SK-N-SH (cell line): ENCODE results near the gene KAT6B. TPM values are rescaled to one million over a fixed set of nuclear protein-coding genes. Genes with fewer than 3 reads are reported as not detected.

ENCODE experiments used
- CTCF ChIA-PET: fragments of 300-600, 350-600 bp; formaldehyde crosslinking; extraction: SDS; loops from one replicate; lab custom pipeline; 2021; lab: Yijun Ruan, JAX
- POLR2A ChIA-PET: fragments of 350-600 bp; sonication (Branson Sonifier 250); formaldehyde crosslinking; extraction: SDS; loops from one replicate; lab custom pipeline; 2020; ENCODE audit warnings: antibody characterized with exemption, inconsistent platforms; lab: Yijun Ruan, JAX
- DNase-seq: peaks from one replicate; pipeline ENCODE4 v3.0.0; 2012
- H2AFZ ChIP-seq: fragments of 200-600 bp; sonication (generic); 2 replicates; pipeline ENCODE4 v1.8.1; 2016; ENCODE audit warnings: antibody characterized with exemption, mild to moderate bottlenecking, low read depth
- H3F3A ChIP-seq: fragments of 200-600 bp; sonication (generic); replicated peaks from 2 replicates; pipeline ENCODE3; 2016; ENCODE audit warnings: antibody characterized with exemption, mild to moderate bottlenecking; ENCODE audit not compliant: insufficient read depth
- H3K27ac ChIP-seq, 2 experiments: fragments of 200-500 bp in 1 of 2; fragments of 200-600 bp in 1 of 2; sonication (Bioruptor generic) in 1 of 2; sonication (generic), shearing (Covaris generic) in 1 of 2; 2 replicates each; pipeline versions ENCODE4 v1.5.1 to v1.6.1; 2014 to 2016; ENCODE audit warnings: low read depth in 2 of 2, inconsistent platforms in 1 of 2, low read length in 1 of 2, mild to moderate bottlenecking in 1 of 2, mixed read lengths in 1 of 2
- H3K27me3 ChIP-seq: fragments of 200-600 bp; sonication (generic), shearing (Covaris generic); 2 replicates; pipeline ENCODE4 v1.6.1; 2016; ENCODE audit warnings: mixed run types; ENCODE audit not compliant: insufficient read depth
- H3K36me3 ChIP-seq, 2 experiments: fragments of 200-500 bp in 1 of 2; fragments of 200-600 bp in 1 of 2; sonication (Bioruptor generic) in 1 of 2; sonication (generic) in 1 of 2; replicated peaks in 1 of 2; 2 replicates each; pipeline versions ENCODE3 to v1.5.1; 2014 to 2016; ENCODE audit warnings: low read length in 1 of 2, mild to moderate bottlenecking in 1 of 2; ENCODE audit not compliant: insufficient read depth in 2 of 2, control insufficient read depth in 1 of 2
- H3K4me1 ChIP-seq, 2 experiments: fragments of 200-500 bp in 1 of 2; fragments of 200-600 bp in 1 of 2; sonication (Bioruptor generic) in 1 of 2; sonication (generic), shearing (Covaris generic) in 1 of 2; 2 replicates each; pipeline versions ENCODE4 v1.5.1 to v1.6.1; 2014 to 2016; ENCODE audit warnings: low read depth in 1 of 2, low read length in 1 of 2, mixed run types in 1 of 2; ENCODE audit not compliant: insufficient read depth in 2 of 2, control insufficient read depth in 1 of 2
- H3K4me2 ChIP-seq: fragments of 200-600 bp; sonication (generic), shearing (Covaris generic); 2 replicates; pipeline ENCODE4 v1.6.1; 2017; ENCODE audit warnings: mixed run types
- H3K4me3 ChIP-seq, 2 experiments: fragments of 200-500 bp in 1 of 2; fragments of 200-600 bp in 1 of 2; sonication (Bioruptor generic) in 1 of 2; sonication (generic), shearing (Covaris generic) in 1 of 2; 2 replicates each; pipeline versions ENCODE4 v1.5.1 to v1.8.1; 2014 to 2016; ENCODE audit warnings: low read depth in 2 of 2, inconsistent platforms in 1 of 2, low read length in 1 of 2, mild to moderate bottlenecking in 1 of 2, mixed read lengths in 1 of 2, moderate library complexity in 1 of 2
- H3K79me2 ChIP-seq: fragments of 200-600 bp; sonication (generic); 2 replicates; pipeline ENCODE4 v1.8.1; 2017; ENCODE audit warnings: mild to moderate bottlenecking; ENCODE audit not compliant: insufficient read depth
- H3K9ac ChIP-seq: fragments of 200-600 bp; sonication (generic); 2 replicates; pipeline ENCODE4 v1.6.1; 2017; ENCODE audit warnings: mixed run types
- H3K9me2 ChIP-seq: fragments of 200-600 bp; sonication (generic); 2 replicates; pipeline ENCODE4 v1.6.1; 2017; ENCODE audit warnings: mixed run types
- H3K9me3 ChIP-seq: fragments of 200-600 bp; sonication (generic); 2 replicates; pipeline ENCODE4 v1.6.1; 2017; ENCODE audit warnings: mixed run types, mild to moderate bottlenecking, moderate library complexity
- H4K20me1 ChIP-seq: fragments of 200-600 bp; sonication (generic); 2 replicates; pipeline ENCODE4 v1.6.1; 2017; ENCODE audit warnings: mild to moderate bottlenecking, mixed run types; ENCODE audit not compliant: insufficient read depth
- CHD2 ChIP-seq: fragments of 150-350 bp; IDR thresholded peaks from 2 replicates; pipeline ENCODE4 v1.6.1; 2018; ENCODE audit warnings: low read length; ENCODE audit not compliant: partially characterized antibody
- FOSL2 ChIP-seq: IDR thresholded peaks from 2 replicates; pipeline ENCODE4 v1.4.0; 2012; ENCODE audit warnings: low read depth, mild to moderate bottlenecking, moderate library complexity, borderline replicate concordance
- RAD21 ChIP-seq: IDR thresholded peaks from 2 replicates; pipeline ENCODE4 v1.6.1; 2012; ENCODE audit warnings: mild to moderate bottlenecking, low read length
- REST ChIP-seq: IDR thresholded peaks from 2 replicates; pipeline ENCODE4 v1.6.1; 2012; ENCODE audit warnings: mild to moderate bottlenecking, low read depth, low read length, moderate library complexity
- RFX5 ChIP-seq: IDR thresholded peaks from 2 replicates; pipeline ENCODE4 v1.6.1; 2012; ENCODE audit warnings: mild to moderate bottlenecking, improper control_type of control experiment, low read length
- TAF1 ChIP-seq: IDR thresholded peaks from 2 replicates; pipeline ENCODE4 v1.6.1; 2012; ENCODE audit warnings: low read depth, mild to moderate bottlenecking, low read length, moderate library complexity, borderline replicate concordance
- TEAD4 ChIP-seq: IDR thresholded peaks from 2 replicates; pipeline ENCODE4 v1.4.0; 2012; ENCODE audit warnings: mild to moderate bottlenecking, borderline replicate concordance; ENCODE audit not compliant: insufficient read depth
- YY1 ChIP-seq: IDR thresholded peaks from 2 replicates; pipeline ENCODE4 v1.4.0; 2012; ENCODE audit warnings: low read depth, mild to moderate bottlenecking
- WGBS: methylation state at CpG from one replicate; pipeline ENCODE4 v1.1.6; 2017; ENCODE audit warnings: low lambda C conversion rate; 5-methylcytosine and 5-hydroxymethylcytosine counted together
- polyA plus RNA-seq, 3 experiments: library from polyadenylated mRNA; depleted of rRNA; stranded (reverse); fragments of >200 nt; gene quantifications; 2 replicates each; pipeline ENCODE4 v1.2.3, GENCODE V29; 2012
- TF ChIP-seq, protein P1 (sequence below): IDR thresholded peaks from 2 replicates; pipeline ENCODE4 v1.4.0; 2012; ENCODE audit warnings: low read depth, borderline replicate concordance

Gene KAT6B
- polyA plus RNA-seq, 1 of the 3 experiments (the other 2 are of a cell fraction): 4.3 TPM

- TF ChIP-seq REST: no peak
- no peak for TF ChIP-seq TAF1
- TF ChIP-seq YY1: no peak
- no peak for TF ChIP-seq RFX5
- TF ChIP-seq FOSL2: no peak
Observed at GRCh38 chr10:74982634-74982982, 156.2 kb downstream of the KAT6B start (continued).

GRCh38 chr10:74983383-74983782 is 157.0 kb downstream of the KAT6B start:
- H3K36me3 ChIP-seq: peaks cover 41 to 51% of the 10 kb centered on the region in 2 experiments
- no peak overlapping the region for H3K9ac ChIP-seq
- H3F3A ChIP-seq: no peaks in the 10 kb centered on the region
- H3K27me3 ChIP-seq: no peaks in the 10 kb centered on the region
- no peaks in the 10 kb centered on the region for H3K9me3 ChIP-seq
- no peaks in the 10 kb centered on the region for H3K9me2 ChIP-seq
- H3K4me3 ChIP-seq: no peak overlapping the region
- no peak for TF ChIP-seq CHD2
- TF ChIP-seq, protein P1, sequence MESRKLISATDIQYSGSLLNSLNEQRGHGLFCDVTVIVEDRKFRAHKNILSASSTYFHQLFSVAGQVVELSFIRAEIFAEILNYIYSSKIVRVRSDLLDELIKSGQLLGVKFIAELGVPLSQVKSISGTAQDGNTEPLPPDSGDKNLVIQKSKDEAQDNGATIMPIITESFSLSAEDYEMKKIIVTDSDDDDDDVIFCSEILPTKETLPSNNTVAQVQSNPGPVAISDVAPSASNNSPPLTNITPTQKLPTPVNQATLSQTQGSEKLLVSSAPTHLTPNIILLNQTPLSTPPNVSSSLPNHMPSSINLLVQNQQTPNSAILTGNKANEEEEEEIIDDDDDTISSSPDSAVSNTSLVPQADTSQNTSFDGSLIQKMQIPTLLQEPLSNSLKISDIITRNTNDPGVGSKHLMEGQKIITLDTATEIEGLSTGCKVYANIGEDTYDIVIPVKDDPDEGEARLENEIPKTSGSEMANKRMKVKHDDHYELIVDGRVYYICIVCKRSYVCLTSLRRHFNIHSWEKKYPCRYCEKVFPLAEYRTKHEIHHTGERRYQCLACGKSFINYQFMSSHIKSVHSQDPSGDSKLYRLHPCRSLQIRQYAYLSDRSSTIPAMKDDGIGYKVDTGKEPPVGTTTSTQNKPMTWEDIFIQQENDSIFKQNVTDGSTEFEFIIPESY: no peak
- TF ChIP-seq RAD21: no peak
- no peak for TF ChIP-seq TEAD4
- POLR2A ChIA-PET: interaction anchor here (0.6 kb wide), 1 partner anchor 157 kb away, joined by 3 read pairs; the partner anchor contains the start of gene KAT6B
- H4K20me1 ChIP-seq: no peaks in the 10 kb centered on the region
- 100% methylated on average over 2 of the region's 2 CpGs for WGBS
- H3K27ac ChIP-seq: no peak overlapping the region
- H3K4me2 ChIP-seq: no peak overlapping the region
- H3K4me1 ChIP-seq: peaks cover 0 to under 1% of the 10 kb centered on the region in 2 experiments; a peak in 2 of 4 replicates
- no peak overlapping the region for H2AFZ ChIP-seq
- CTCF ChIA-PET: interaction anchor here (2.2 kb wide), 1 partner anchor 9 kb away, joined by 5 read pairs; no protein-coding TSS in a partner anchor
- DNase-seq: no peak
- H3K79me2 ChIP-seq: no peaks in the 10 kb centered on the region
